Measurements from ENCODE around the gene IQCE.

The IQCE gene

GRCh38 chr7:2637066-2637471 is 78.3 kb downstream of the IQCE start:
- DNase-seq, result no peak

DNA sequence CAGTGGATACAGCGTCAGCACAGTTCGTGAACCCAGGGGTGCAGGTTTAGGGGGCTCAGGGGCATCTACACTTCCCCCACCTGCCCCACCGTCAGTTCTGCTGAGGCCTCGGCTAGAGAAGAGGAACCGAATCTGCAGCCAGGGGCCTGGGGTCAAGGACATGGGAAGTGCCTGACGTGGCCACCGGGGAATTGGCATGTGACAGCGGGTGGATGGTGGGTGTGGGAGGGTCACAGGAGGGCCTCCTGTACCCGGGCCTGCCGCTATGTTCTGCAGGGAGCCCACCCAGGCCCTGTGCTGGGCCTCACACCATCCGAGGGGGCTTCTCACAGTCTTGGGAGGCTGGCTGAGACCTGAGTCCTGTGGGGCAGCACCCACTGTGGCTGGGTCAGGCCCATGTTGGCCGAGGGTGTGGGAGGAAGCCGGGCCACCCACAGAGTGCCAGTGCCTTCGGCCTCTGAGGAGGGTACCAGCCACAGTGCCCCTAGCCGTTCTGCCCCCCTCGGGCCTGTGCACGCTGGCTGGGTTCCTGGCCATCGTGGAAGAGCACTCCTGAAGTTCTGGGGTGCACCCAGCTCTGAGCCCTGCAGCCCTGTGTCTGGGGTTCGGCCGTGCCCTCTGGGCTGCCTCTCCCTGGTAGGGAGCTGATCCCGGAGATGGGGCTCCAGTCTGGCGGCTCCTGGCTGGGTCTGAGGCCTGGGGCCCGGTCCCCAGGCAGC is 78.9 kb downstream of the IQCE start:
- no peak for DNase-seq

DNA sequence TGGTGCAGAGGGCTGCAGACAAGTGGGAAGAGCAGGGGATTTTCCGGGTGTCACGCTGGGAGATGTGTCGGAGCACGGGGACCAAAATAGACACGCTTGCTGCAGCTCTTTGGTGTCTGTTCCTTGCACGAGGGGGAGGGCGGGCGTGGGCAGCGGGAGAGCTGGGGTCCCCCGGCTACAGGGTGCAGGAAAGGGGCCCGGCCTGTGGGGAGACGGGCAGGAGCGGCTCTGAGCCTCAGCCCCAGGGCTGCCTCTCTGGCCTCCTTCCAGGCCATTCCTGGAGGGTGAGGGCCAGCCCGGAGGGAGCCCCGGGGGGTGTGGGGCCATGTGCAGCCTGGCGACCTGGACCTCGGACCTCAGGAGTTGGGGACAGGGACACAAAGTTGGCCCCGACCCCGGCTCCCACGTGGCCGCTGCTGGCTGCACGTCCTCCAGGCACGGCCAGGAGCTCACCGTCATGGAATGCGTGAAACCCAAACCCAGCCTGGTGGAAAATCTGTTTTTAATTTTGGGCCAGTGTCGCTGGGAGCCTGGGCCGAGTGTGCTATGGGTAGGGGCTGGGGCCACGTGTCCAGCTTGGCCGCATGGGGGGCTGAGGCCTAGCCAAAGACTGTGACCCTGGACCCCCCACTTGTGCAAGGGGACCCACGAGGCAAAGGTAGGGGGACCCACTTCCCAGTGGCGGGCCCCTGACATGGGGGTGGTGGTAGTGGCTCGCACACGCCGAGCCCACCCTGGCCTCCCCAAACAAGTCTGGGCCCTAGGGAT is 79.6 kb downstream of the IQCE start:
- DNase-seq, result no peak

GRCh38 chr7:2639181-2639681 is 80.5 kb downstream of the IQCE start:
- DNase-seq, result no peak

DNA sequence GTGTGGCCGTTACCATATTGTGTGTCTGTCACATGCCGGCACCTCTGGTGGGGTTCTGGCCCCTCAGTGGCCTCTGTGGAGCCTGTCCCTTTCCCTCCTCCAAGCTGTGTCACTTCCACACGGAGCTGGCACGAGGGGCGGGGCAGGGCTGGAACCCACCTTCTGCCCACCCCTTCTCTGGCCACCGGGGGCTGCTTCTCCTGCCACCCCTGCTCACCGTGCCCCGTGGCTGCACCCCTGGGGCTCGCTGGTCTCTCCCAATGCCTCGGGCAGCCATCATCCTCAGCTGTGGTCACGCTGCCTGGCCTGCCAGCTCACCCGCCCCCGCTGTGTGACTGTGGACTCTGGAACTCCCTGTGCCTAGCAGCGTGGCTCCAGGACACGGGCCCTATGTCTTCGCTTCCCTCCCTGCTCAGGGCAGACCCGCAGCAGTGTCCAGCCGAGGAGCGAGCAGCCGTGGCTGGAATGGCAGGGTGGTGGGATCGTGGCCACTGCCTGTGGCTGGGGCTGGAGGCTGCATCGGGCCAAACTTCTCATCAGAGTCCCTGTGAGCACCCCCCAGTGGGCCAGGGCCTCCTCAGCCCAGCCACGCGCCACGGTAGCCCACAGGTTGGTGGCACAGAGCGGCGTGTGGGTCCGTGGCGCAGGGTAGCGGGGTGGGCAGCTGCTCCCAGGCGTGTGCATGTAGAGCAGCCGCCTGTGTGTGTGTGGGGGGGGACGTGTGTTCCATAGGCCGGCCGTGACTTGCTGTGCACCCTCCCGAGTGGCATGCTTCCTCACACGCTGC is 81.1 kb downstream of the IQCE start:
- no peak for DNase-seq

GRCh38 chr7:2640482-2640830 is 81.7 kb downstream of the IQCE start:
- no peak for DNase-seq

DNA sequence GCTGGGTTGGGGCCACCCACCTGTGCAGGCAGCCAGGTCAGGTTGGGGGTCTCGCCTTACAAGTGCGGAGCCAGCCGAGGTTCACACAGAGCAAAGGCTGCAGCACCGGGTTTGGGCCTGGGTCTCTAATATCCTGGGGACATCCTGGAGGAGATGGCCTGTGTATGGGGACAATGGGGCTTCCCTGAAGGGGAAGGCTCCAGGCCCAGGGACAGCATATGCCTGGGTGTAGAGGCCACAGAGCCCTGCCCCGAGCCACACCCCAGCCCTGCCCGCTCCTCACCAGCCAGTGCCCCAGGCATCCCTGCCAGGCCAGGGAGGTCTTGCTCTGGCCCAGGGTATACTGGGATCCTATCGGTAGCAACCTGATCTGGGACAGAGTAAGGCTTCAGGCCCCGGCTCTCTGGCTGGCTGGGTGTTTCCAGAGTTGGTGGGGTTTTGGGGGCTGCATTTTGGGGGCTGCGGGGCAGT is 82.1 kb downstream of the IQCE start:
- no peak for DNase-seq

DNA sequence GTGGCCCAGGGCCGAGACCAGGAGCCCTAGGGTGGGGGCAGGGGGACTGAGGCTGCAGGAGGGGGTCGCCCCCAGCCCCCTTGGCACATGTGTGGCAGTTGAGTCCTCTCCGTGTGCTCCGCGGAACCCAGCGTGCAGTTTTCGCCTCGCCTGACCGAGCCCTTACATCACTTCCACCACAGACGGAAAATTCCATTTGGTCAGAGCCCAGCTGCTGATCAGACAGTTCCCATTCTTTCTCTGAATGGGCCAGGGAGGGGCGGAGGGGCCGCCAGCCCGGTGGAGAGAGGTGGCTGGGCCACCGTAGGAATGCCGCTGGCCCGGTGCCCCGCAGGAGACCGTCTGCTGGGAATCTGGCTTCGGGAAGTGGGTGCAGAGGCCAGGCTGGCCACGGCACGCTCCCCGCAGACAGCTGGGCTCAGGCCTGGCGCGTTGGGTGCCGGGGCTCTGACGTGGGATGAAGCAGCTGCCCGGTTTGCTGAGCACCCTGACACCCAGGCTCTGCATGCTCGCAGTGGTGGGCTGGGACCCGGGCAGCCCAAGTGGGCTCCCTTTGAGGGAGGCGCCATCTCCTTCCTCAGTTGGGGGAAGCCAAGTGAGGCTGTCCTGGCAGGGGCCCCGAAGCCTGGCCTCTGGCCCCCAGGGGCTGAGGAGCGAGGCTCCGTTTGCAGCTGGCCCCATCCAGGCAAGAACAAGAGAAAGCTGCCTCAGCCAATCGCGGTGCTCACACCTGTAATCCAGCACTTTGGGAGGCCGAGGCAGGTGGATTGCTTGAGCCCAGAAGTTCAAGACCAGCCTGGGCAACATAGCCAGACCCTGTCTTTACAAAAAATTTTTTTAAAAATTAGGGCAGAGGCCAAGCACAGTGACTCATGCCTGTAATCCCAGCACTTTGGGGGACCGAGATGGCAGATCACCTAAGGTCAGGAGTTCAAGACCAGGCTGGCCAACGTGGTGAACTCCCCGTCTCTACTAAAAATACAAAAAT is 82.9 kb downstream of the IQCE start:
- DNase-seq, result no peak

GRCh38 chr7:2643386-2644219 is 84.8 kb downstream of the IQCE start:
- DNase-seq, result no peak

- no peak for DNase-seq
Observed at GRCh38 chr7:2644220-2644561, 85.4 kb downstream of the IQCE start.

DNA sequence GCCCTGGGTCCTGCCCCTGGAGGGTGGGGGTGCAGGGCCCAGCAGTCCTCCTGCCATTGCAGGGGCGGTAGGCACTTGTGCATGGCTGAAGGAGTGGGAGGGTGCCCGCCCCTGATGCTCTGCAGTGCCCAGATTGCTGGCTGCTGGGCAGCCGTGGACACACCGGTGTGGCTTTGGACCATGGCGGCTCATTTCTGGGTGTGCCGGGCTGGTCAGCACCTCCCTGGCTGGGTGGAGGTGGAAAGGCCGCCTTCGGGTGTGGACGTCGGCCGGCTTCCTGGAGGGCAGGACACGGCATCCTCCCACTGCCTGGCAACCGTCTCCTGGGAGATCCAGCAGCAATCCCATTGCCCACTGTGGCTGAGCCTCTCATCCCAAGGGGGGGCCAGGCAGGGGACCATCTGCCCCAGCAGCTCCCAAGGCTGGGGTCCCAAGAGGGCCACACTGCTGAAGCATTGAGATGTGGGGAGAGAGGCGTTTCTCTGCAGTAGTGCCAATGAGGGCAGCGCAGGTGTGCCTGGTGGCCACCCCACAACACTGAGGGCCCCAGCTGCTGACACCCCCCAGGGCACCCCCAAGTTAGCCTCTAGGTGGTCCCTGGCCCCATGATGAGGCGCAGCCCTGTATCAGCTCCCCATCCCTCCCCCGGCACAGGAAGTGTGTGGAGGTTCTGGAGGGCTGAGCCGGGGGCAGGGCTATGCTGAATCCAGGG is 85.9 kb downstream of the IQCE start:
- DNase-seq, result no peak

GRCh38 chr7:2645274-2645868 is 86.6 kb downstream of the IQCE start:
- DNase-seq, result no peak

GRCh38 chr7:2646336-2646679 is 87.5 kb downstream of the IQCE start:
- DNase-seq, result no peak

- DNase-seq, result no peak
Observed at GRCh38 chr7:2646680-2647571, 88.1 kb downstream of the IQCE start.

DNA sequence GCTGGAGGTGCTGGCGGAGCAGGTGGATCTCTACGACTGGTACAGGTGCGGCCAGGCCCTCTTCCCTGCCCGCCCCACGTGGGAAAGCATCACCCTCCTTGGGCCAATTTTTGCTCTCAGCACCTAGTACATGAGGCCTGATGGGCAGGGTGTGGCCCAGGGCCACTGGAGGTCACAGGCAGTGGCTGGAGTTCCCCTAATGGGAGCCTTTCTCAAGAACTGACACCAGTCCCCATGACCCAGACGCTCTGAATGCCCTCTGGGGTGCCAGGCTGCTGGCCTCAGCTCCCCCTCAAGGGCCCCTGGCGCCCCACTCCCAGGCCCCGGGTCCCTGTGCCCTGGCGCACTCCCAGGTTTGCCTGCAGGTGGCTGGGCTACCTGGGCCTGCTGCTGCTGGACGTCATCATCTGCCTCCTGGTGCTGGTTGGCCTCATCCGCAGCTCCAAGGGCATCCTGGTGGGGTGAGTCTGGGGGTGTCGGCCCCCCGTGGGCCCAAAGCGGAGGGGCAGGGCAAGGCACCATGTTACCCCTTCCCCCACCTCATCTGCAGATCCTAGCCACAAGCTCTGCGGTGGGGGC is 88.9 kb downstream of the IQCE start:
- DNase-seq, result no peak

DNA sequence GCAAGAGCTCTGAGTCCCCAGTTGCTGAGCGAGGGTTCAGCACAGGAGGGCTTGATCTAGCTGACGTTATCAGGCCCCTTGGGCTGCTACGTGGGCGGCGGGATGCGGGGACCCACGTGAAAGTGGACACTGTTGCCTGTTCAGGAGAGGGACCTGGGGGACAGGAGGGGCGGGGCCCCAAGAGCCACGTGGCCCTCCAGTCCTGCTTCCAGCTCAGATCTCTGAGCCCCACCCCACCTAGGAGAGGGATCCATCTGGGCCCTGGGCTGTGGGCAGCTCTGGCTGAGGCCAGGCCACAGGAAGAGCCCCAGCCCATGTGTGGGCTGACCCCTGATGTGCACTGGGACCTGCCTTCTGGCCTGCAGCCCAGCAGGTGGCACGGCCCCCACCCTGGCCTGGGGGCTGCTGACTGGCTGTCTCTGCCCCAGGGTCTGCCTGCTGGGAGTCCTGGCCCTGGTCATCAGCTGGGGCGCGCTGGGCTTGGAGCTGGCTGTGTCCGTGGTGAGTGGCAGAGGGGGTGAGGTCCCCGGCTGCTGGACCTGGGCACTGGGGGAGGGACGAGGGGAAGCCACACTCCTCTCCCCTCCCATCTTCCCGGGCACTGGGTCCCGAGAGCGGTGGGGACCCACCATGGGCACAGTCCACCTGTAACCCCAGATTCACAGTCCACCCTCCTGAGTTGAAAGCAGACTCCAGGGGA is 90.5 kb downstream of the IQCE start:
- no peak for DNase-seq

- no peak for DNase-seq
Observed at GRCh38 chr7:2649991-2650390, 91.2 kb downstream of the IQCE start.

DNA sequence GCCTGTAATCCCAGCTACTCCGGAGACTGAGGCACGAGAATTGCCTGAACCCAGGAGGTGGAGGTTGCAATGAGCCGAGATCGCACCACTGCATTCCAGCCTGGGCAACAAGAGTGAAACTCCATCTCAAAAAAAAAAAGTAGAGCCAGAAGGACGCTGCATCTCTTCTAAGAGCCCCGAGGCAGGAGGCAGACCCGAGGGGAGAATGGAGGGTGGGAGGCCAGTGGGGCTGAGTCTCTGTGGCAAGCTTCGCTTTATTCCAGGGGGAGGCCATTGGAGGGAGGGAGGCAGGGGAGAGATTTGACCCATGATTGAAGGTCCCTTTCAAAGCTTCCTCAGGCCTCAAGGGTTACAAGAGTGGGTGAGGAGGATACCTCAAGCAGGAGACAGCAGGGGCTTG is 91.7 kb downstream of the IQCE start:
- DNase-seq, result no peak
